ENCODE results near the gene P3H4. TPM values are rescaled to one million over a fixed set of nuclear protein-coding genes. Genes with fewer than 3 reads are reported as not detected.

The P3H4 gene
- total and polyA plus RNA-seq, 7 experiments from 2014 or later, result 3.5 to 7.0 (median 5.3) TPM

DNA sequence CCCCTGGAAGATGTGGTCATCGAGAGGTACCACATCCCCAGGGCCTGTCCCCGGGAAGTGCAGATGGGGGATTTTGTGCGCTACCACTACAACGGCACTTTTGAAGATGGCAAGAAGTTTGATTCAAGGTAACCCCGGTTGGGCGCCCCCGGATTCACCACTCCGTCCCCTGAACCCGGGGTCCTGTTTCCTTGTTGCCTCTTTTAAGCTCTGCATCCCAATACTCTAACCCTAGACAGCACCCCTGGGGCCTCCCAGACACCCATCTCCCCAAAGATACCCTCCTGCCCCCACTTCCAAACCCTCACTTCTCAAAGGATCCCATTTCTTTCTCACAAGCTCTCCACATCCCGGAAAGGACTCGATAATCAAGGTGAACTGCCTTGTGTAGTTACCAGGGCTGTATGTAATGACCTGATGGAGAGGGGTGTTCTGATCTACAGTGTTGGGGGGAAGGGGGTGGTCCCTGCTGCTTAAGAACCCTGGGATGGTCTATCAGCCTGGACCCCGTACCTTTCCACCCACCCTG, 1.5 kb upstream of the P3H4 start:
- Mint-ChIP-seq H3K9me3 (peaks cover 0 to 2% (median 0%) of the 10 kb centered on the region in 11 donors), H3K36me3 (peaks cover 0 to 4% (median 0%) of the 10 kb centered on the region in 5 donors), H3K4me1 (peaks cover 14 to 26% (median 21%) of the 10 kb centered on the region in 7 donors), H3K4me3 (peak overlapping the region; percentile 20 to 97 (median 60)), H3K27me3 (peaks cover 0 to 22% (median 0%) of the 10 kb centered on the region in 5 donors), H3K27ac (peak overlapping the region in 4 of 9 donors; percentile 1 to 84 (median 44))
- Histone ChIP-seq H3K9me3 (ENCODE audit: control insufficient read depth in 2 of 3, low read length in 3 of 3) (no peaks in the 10 kb centered on the region), H3K36me3 (ENCODE audit: control insufficient read depth in 2 of 3, insufficient read depth in 3 of 3, low read length in 3 of 3) (no peaks in the 10 kb centered on the region), H3K27me3 (ENCODE audit: control insufficient read depth in 2 of 2, insufficient read depth in 2 of 2, low read length in 2 of 2) (no peaks in the 10 kb centered on the region), H3K4me3 (ENCODE audit: low read length) (no peak overlapping the region), H3K4me1 (ENCODE audit: control insufficient read depth in 2 of 2, insufficient read depth in 2 of 2, low read length in 2 of 2) (peaks cover 10 to 16% of the 10 kb centered on the region in 2 donors), H3K27ac (ENCODE audit: low read depth, low read length) (no peak overlapping the region)
- ATAC-seq (no peak), DNase-seq (no peak)
- POLR2A ChIA-PET, result no interaction called here
- intact Hi-C loops (cut with micrococcal nuclease), result no loop called here
- CTCF ChIA-PET, result no interaction called here

DNA sequence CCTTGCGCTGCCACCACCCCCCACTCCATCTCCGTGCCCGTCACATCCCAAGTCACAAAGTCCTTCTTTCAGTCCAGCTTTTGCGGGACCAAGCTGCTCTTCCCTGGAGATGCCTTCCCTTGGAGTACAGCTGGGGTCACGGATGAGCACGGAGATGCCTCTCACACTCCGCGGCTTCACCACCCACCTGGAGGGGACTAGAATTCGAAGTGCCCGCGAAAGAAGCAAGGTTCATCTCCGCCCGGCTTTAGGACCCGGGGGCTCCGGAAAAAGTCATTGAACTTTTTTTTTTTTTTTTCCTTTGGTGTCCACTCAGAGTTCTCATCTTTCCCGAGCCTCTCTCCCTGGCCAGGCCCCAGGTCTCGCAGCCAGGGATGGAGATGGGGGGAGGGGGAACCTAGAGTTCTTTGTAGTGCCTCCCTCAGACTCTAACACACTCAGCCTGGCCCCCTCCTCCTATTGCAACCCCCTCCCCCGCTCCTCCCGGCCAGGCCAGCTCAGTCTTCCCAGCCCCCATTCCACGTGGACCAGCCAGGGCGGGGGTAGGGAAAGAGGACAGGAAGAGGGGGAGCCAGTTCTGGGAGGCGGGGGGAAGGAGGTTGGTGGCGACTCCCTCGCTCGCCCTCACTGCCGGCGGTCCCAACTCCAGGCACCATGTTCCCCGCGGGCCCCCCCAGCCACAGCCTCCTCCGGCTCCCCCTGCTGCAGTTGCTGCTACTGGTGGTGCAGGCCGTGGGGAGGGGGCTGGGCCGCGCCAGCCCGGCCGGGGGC, 817 bp upstream of the P3H4 start, which contains the start of gene FKBP10:
Gene FKBP10 (plus strand): TSS at position 624 of the 771 bp plus-strand sequence. CDS start 31 bp downstream, at position 655.
- Mint-ChIP-seq H3K4me1 (peaks cover 14 to 26% (median 21%) of the 10 kb centered on the region in 7 donors), H3K27me3 (peaks cover 0 to 22% (median 0%) of the 10 kb centered on the region in 5 donors), H3K36me3 (peaks cover 0 to 4% (median 0%) of the 10 kb centered on the region in 5 donors), H3K27ac (peak within 1 kb of the TSS in 8 of 9 donors; percentile 50 to 84 (median 68)), H3K9me3 (peaks cover 0 to 2% (median 0%) of the 10 kb centered on the region in 11 donors), H3K4me3 (peak within 1 kb of the TSS; percentile 89 to 99 (median 94))
- Histone ChIP-seq H3K27ac (ENCODE audit: low read depth, low read length) (peak within 1 kb of the TSS; percentile 48), H3K27me3 (ENCODE audit: control insufficient read depth in 2 of 2, insufficient read depth in 2 of 2, low read length in 2 of 2) (no peaks in the 10 kb centered on the region), H3K36me3 (ENCODE audit: control insufficient read depth in 2 of 3, insufficient read depth in 3 of 3, low read length in 3 of 3) (no peaks in the 10 kb centered on the region), H3K4me3 (ENCODE audit: low read length) (peak within 1 kb of the TSS; percentile 81), H3K9me3 (ENCODE audit: control insufficient read depth in 2 of 3, low read length in 3 of 3) (no peaks in the 10 kb centered on the region), H3K4me1 (ENCODE audit: control insufficient read depth in 2 of 2, insufficient read depth in 2 of 2, low read length in 2 of 2) (peaks cover 10 to 16% of the 10 kb centered on the region in 2 donors)
- ATAC-seq, result peak; percentile 12
- intact Hi-C loops (cut with micrococcal nuclease), result no loop called here
- peak; percentile 21 to 58 (median 46) for DNase-seq
- ChIA-PET CTCF (interaction anchor here (0.9 to 3.6 kb wide), 3 partner anchors 10 to 75 kb away, joined by 4 to 19 read pairs (median 6); no protein-coding TSS in a partner anchor), POLR2A (interaction anchor here (2.2 kb wide), 2 partner anchors 52 to 124 kb away, joined by 5 to 8 read pairs; partner anchors contain the start of genes EIF1 and KLHL11)

DNA sequence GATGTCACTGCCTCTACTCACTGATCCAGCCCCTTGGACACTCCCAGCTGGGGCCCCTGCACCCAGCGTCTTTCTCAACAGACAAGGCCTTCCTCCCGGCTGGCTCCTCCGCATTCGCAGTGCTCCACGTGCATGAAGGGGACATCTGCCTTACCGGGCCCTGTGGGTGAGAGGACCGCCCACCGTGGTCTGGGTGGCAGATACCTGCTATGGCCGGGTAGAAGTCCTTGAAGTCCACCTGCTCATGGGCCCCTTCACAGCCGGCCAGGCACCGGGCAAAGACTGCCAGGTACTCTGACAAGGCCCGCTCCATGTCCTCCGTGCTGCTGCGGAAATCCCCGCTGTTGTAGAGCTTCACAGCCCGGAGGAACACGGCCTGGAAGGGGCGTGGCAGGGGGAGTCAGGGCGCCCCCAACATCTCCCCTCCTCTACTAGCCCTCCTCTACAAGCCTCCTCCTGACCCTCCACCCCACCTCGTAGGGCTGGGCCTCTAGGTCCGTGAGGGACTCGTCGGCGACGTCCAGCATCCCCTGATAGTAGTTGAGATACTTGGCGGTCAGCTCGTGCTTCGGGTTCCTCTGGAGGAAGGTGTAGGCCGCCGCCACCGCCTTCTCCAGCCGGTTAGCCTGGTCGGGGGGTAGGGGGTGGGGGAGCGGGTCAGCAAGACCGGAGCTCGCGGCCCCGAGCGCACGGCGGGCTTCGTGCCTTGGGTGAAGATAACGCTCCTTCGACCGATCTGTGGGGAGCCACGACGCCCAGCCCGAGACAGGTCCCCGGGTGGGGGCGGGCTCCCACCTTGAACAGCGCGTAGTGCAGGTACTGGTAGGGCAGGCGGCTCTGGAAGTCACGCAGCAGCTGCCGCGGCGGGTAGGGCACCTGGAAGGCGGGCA, 845 bp downstream of the P3H4 start:
- intact Hi-C loops (cut with micrococcal nuclease), result loop anchor here (1.0 to 2.0 kb wide), 6 partner anchors 25 to 122 kb away; partner anchors contain the start of genes ACLY (in 1 of the 2), EIF1 (in 1 of the 2), KLHL11 (in 1 of the 2) and NT5C3B (in 1 of the 2)
- H3K36me3 ChIP-seq (ENCODE audit: control insufficient read depth in 2 of 3, insufficient read depth in 3 of 3, low read length in 3 of 3), result no peaks in the 10 kb centered on the region
- peak overlapping the region; percentile 81 for H3K4me3 ChIP-seq (ENCODE audit: low read length)
- Mint-ChIP-seq H3K9me3 (peaks cover 0 to 2% (median 0%) of the 10 kb centered on the region in 11 donors), H3K36me3 (peaks cover 0 to 4% (median 0%) of the 10 kb centered on the region in 5 donors), H3K4me1 (peaks cover 14 to 26% (median 21%) of the 10 kb centered on the region in 7 donors), H3K27ac (no peak overlapping the region), H3K27me3 (peaks cover 0 to 22% (median 0%) of the 10 kb centered on the region in 5 donors), H3K4me3 (peak overlapping the region; percentile 74 to 99 (median 82))
- peak overlapping the region; percentile 48 for H3K27ac ChIP-seq (ENCODE audit: low read depth, low read length)
- no peaks in the 10 kb centered on the region for H3K9me3 ChIP-seq (ENCODE audit: control insufficient read depth in 2 of 3, low read length in 3 of 3)
- ChIA-PET CTCF (interaction anchor here (0.5 to 3.6 kb wide), 9 partner anchors 9 to 1746 kb away, joined by 3 to 19 read pairs (median 3); no protein-coding TSS in a partner anchor), POLR2A (interaction anchor here (0.6 to 2.2 kb wide), 5 partner anchors 21 to 588 kb away, joined by 3 to 8 read pairs (median 3); partner anchors contain the start of genes EIF1 and KLHL11)
- H3K27me3 ChIP-seq (ENCODE audit: control insufficient read depth in 2 of 2, insufficient read depth in 2 of 2, low read length in 2 of 2), result no peaks in the 10 kb centered on the region
- ATAC-seq, result peak; percentile 56
- H3K4me1 ChIP-seq (ENCODE audit: control insufficient read depth in 2 of 2, insufficient read depth in 2 of 2, low read length in 2 of 2), result peaks cover 10 to 16% of the 10 kb centered on the region in 2 donors
- DNase-seq, result peak in 1 of 9 donors; percentile 18

DNA sequence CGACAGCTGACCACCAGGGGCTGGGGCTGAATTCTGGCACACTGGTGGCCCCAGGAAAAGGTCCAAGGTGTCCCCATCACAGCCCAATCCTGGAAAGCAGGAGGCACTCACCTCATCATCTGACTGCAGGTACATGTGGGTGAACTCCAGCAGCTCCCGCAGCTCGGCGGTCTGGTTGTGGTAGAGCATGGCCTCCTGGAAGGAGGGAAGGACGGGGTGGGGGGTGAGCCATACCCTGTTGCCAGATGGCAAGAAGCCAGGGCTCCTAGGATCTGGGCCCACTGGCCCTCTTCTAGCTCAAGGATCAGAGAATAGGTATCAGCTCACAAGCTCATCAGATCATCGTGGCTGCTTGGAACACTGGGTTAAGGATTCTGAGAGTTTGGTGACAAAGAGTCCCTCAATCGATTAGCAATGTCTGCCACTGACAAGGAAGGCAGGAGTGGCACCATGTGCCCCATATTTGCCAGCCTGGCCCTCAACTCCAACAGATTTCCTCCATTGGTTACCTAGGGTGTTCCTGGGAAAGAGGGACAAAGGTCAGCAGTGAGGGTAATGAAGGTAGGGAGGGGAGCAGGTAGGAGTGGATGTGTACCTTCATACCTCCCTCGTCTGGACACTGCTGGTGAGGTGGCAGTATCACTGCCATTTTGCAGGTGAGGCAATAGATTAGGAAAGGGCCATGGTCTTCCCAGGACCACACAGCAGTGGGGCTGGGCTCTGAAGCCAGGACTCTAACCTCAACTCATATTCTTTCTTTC, 4.9 kb downstream of the P3H4 start:
- DNase-seq (no peak), ATAC-seq (no peak)
- Mint-ChIP-seq H3K27ac (no peak overlapping the region), H3K27me3 (peaks cover 0 to 7% (median 0%) of the 10 kb centered on the region in 5 donors), H3K9me3 (no peaks in the 10 kb centered on the region), H3K36me3 (peaks cover 0 to 7% (median 0%) of the 10 kb centered on the region in 5 donors), H3K4me1 (peaks cover 7 to 17% (median 14%) of the 10 kb centered on the region in 7 donors), H3K4me3 (no peak overlapping the region)
- ChIA-PET CTCF (interaction anchor here (0.6 to 0.7 kb wide), 2 partner anchors 11 to 87 kb away, joined by 3 to 6 read pairs; no protein-coding TSS in a partner anchor), POLR2A (no interaction called here)
- intact Hi-C loops (cut with micrococcal nuclease), result no loop called here
- no peaks in the 10 kb centered on the region for H3K36me3 ChIP-seq (ENCODE audit: control insufficient read depth in 2 of 3, insufficient read depth in 3 of 3, low read length in 3 of 3)
- H3K4me3 ChIP-seq (ENCODE audit: low read length), result no peak overlapping the region
- H3K4me1 ChIP-seq (ENCODE audit: control insufficient read depth in 2 of 2, insufficient read depth in 2 of 2, low read length in 2 of 2), result peaks cover 9 to 10% of the 10 kb centered on the region in 2 donors
- no peak overlapping the region for H3K27ac ChIP-seq (ENCODE audit: low read depth, low read length)
- H3K27me3 ChIP-seq (ENCODE audit: control insufficient read depth in 2 of 2, insufficient read depth in 2 of 2, low read length in 2 of 2), result no peaks in the 10 kb centered on the region
- H3K9me3 ChIP-seq (ENCODE audit: control insufficient read depth in 2 of 3, low read length in 3 of 3), result no peaks in the 10 kb centered on the region

DNA sequence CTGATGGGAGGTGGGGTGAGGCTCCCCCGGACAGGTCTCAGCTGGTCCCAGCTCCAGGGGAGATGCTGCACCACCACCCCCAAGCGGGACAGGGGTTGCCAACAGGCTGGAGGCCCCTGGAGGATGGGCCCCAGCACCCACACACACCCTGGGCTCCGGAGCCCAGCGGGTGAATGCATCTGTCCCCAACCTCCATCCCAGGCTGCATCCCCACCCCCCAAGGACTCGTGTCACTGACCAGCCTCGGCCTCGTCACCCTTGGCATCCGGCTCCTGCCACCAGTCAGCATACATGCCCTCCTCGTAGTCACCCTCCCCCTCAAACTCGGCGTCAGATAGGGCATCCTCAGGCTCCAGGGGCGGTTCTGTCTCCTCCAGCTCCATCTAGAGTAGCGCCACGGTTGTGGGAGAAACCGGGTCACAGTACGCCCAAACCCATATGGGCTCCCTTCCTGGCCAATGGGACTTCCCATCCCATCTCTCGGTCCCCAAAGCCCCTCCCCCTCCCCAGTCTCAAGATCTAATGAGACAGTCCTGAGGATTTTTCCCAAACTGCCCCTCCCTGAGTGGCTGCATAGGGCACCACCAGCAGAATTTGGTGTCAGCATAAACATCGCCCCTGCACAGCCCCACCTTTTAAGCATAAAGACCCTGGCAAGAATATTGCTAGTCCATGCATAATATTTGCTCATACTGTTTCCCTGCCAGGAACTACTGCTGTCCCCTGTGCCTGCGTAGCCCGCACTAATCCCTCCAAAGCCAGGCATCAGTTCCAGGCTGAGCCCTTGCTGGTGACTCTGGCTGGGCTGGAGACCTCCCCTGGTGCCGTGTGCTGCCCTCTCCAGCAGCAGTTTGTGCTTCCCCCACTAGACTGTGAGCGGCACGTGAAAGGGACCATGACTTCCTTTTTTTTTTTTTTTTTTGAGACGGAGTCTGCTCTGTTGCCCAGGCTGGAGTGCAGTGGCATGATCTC, 8.4 kb downstream of the P3H4 start:
- intact Hi-C loops (cut with micrococcal nuclease), result no loop called here
- Mint-ChIP-seq H3K27me3 (no peaks in the 10 kb centered on the region), H3K4me3 (no peak overlapping the region), H3K4me1 (peaks cover 4 to 14% (median 5%) of the 10 kb centered on the region in 7 donors), H3K36me3 (peaks cover 0 to 3% (median 0%) of the 10 kb centered on the region in 5 donors), H3K27ac (peak overlapping the region in 2 of 9 donors; percentile 9 to 31), H3K9me3 (no peaks in the 10 kb centered on the region)
- no peak for DNase-seq
- no peak for ATAC-seq
- Histone ChIP-seq H3K4me3 (ENCODE audit: low read length) (no peak overlapping the region), H3K4me1 (ENCODE audit: control insufficient read depth in 2 of 2, insufficient read depth in 2 of 2, low read length in 2 of 2) (peaks cover 0 to 3% of the 10 kb centered on the region in 2 donors), H3K36me3 (ENCODE audit: control insufficient read depth in 2 of 3, insufficient read depth in 3 of 3, low read length in 3 of 3) (no peaks in the 10 kb centered on the region), H3K27ac (ENCODE audit: low read depth, low read length) (no peak overlapping the region), H3K27me3 (ENCODE audit: control insufficient read depth in 2 of 2, insufficient read depth in 2 of 2, low read length in 2 of 2) (no peaks in the 10 kb centered on the region), H3K9me3 (ENCODE audit: control insufficient read depth in 2 of 3, low read length in 3 of 3) (no peaks in the 10 kb centered on the region)
- ChIA-PET POLR2A (no interaction called here), CTCF (interaction anchor here (0.6 to 3.1 kb wide), 2 partner anchors 8 to 500 kb away, joined by 3 to 19 read pairs; partner anchors contain the start of gene P3H4)

All from naive thymus-derived CD4-positive, alpha-beta T cell (primary cell).